Neuron (in vitro differentiated cells): ENCODE measurements around the gene NOP56.

Source experiments
- H2AFZ ChIP-seq: one replicate; pipeline ENCODE4 v1.6.1; 2013; ENCODE audit warnings: low read depth, mild to moderate bottlenecking, inconsistent platforms, low read length, moderate library complexity
- H3K27me3 ChIP-seq: one replicate; pipeline ENCODE4 v1.6.1; 2013; ENCODE audit warnings: low read length; ENCODE audit not compliant: insufficient read depth
- H3K36me3 ChIP-seq: one replicate; pipeline ENCODE4 v1.6.1; 2013; ENCODE audit warnings: low read length; ENCODE audit not compliant: insufficient read depth
- H3K4me1 ChIP-seq: one replicate; pipeline ENCODE4 v1.6.1; 2013; ENCODE audit warnings: low read length; ENCODE audit not compliant: insufficient read depth
- H3K4me3 ChIP-seq: 2 replicates; pipeline ENCODE4 v1.5.1; 2013; ENCODE audit warnings: mild to moderate bottlenecking, low read length, moderate library complexity
- H3K9me3 ChIP-seq: one replicate; pipeline ENCODE4 v1.6.1; 2013; ENCODE audit warnings: low read length

NOP56 gene

DNA sequence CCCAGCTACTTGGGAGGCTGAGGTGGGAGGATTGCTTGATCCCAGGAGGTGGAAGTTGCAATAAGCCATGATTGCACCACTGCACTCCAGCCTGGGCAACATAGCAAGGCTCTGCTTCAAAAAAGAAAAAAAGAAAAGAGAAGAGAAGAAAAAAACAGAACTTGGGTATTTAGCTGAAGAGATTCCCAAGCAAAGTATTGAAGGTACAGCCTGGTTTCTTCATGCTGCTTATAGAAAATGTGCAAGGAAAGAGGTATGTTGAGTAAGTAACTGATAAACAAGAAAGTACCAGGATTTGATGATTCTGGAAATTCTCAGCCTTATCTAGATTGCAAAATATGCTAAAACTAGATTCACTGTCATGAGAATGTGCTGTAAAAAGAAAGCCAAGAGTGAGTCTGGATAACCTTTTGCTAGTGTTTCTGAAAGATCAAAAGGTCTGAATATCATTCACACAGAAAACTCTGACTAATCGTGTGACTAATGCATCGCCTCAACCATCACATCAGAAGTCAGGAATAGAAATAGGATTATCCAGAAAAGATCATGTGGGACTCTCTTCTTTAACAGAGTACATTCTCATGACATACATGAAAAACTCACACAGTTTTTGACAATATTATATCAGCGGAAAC, 32.4 kb upstream of the NOP56 start:
- H3K4me3 ChIP-seq = no peak overlapping the region
- H3K36me3 ChIP-seq = no peaks in the 10 kb centered on the region
- H3K9me3 ChIP-seq = peaks cover 2% of the 10 kb centered on the region
- H2AFZ ChIP-seq = no peak overlapping the region
- peaks cover 11% of the 10 kb centered on the region for H3K27me3 ChIP-seq
- no peaks in the 10 kb centered on the region for H3K4me1 ChIP-seq

DNA sequence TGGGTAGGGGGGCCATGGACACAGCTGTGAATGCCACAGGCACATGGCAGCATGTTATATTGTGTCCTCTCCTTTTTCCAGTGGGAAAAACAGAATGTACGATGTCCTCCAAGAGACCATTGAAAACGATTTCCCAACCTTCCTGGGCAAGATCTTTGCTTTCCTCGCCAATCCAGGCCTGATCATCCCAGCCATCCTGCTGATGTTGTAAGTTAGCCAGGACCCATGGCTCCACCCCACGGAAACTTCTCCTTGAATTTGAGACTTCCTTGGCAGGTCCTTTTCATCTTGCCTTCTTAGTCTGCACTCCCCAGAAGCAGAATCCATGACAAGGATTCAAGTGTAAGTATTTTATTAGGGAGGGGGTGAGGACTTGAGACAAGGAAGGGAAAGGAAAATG, 28.2 kb upstream of the NOP56 start:
- Histone ChIP-seq H3K27me3 (peaks cover 6% of the 10 kb centered on the region), H3K36me3 (no peaks in the 10 kb centered on the region), H3K9me3 (peaks cover 3% of the 10 kb centered on the region), H3K4me3 (no peak overlapping the region), H3K4me1 (no peaks in the 10 kb centered on the region), H2AFZ (no peak overlapping the region)

DNA sequence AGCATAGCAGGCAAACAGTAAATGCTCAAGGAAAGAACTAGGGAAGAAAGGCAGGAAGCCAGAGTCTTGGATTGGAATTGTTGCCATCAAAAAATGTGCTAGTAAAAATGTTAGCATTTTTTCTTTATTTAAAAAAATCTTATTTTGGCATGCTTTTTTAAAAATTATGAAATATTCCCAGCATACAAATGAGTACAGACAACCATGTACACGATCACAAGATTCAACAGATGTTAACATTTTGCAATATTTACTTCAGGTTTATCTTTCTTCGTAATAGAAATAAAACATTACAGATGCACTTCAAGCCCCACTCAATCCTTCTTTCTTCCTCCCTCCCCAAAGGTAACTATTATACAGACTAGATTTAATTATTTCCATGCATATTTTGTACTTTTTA, 27.4 kb upstream of the NOP56 start:
- Histone ChIP-seq H3K27me3 (peaks cover 6% of the 10 kb centered on the region), H3K4me1 (no peaks in the 10 kb centered on the region), H3K36me3 (no peaks in the 10 kb centered on the region), H3K9me3 (peaks cover 3% of the 10 kb centered on the region), H2AFZ (no peak overlapping the region), H3K4me3 (no peak overlapping the region)

DNA sequence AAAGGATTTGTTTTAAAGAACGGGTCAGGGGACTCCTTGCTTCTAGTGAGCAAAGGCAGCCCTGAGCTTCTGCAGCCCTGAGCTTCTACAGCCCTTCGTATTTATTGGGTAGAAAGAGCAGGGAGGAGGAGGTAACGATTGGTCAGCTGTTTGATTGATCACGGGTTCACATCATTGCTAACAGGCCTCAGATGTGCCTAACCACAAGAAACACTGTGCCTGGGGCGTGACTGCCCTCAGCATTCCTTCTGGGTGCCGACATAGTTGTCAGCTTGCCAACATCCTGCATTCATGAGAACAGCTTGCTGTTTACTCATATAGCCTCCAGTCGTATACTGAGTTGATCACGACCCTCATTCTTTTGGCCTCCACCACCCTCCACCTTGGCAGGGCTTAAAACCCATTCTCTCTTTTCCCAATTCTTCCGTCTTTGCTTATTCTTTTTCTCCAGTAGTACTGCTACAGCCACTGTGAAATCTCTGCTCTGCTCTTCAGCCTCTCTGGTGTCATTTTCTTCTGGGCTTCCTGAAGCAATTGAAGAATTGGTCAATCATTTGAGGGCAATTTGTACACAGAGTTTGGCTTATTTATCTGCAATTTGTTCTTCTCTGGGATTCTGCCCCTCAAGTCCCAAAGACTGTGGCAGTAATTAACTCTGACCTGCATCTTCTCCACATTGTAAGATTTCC, 25.4 kb upstream of the NOP56 start:
- no peak overlapping the region for H2AFZ ChIP-seq
- H3K9me3 ChIP-seq = peaks cover 6% of the 10 kb centered on the region
- no peaks in the 10 kb centered on the region for H3K36me3 ChIP-seq
- no peak overlapping the region for H3K4me3 ChIP-seq
- no peaks in the 10 kb centered on the region for H3K4me1 ChIP-seq
- peaks cover 6% of the 10 kb centered on the region for H3K27me3 ChIP-seq

DNA sequence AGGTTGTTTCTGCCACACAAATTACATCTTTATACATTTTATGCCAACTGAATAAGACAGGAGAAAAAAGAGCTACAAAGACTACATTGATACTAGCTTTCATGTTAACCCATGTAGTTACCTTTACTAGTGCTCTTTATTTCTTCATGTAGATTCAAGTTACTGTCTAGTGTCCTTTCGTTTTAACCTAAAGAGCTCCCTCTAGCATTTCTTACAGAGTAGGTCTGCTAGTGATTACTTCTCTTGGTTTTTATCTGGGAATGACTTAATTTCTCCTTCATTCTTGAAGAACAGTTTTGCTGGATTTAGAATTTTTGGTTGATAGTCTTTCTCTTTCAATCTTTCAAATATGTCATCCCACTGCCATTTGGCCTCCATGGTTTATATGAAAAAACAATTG, 21.2 kb upstream of the NOP56 start:
- Histone ChIP-seq H2AFZ (no peak overlapping the region), H3K36me3 (no peaks in the 10 kb centered on the region), H3K4me3 (no peak overlapping the region), H3K9me3 (peaks cover 4% of the 10 kb centered on the region), H3K27me3 (peaks cover 4% of the 10 kb centered on the region), H3K4me1 (peaks cover 8% of the 10 kb centered on the region)

DNA sequence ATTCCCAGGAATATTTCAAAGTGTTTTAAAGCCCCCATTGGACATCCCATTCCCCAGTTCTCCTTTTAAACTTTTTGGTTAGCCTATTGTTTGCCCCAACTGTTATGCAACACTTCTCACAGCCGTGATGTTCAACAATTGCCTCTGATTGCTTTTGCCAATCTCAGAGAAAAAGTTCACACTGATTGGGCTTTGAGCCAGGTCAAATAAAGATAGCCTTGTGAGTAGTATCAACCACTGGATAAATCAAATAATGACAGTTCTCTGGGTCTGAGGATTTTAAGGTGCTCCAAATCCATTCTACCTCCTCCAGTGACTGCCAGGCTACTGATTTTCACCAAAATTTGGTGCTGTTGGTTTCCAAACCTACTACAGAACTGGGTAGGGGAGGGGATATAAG, 19.1 kb upstream of the NOP56 start:
- Histone ChIP-seq H3K4me1 (peaks cover 8% of the 10 kb centered on the region), H3K27me3 (no peaks in the 10 kb centered on the region), H2AFZ (no peak overlapping the region), H3K9me3 (peaks cover 3% of the 10 kb centered on the region), H3K4me3 (no peak overlapping the region), H3K36me3 (no peaks in the 10 kb centered on the region)

DNA sequence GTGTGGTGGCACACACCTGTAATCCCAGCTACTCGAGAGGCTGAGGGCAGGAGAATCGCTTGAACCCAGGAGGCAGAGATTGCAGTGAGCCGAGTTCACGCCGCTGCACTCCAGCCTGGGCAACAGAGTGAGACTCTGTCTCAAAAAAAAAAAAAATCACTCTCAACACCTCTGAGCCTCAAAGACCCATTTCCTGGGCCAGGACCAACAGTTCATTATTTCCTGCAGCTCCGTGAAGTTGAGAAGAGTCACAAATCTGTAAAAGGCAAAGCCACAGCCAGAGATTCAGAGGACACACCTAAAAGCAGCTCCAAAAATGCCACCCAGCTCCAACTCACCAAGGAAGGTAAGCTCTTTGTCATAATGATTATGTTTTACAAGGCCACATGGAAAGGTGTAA, 15.2 kb upstream of the NOP56 start:
- Histone ChIP-seq H3K9me3 (no peaks in the 10 kb centered on the region), H3K4me3 (no peak overlapping the region), H3K4me1 (peaks cover 8% of the 10 kb centered on the region), H3K36me3 (no peaks in the 10 kb centered on the region), H3K27me3 (no peaks in the 10 kb centered on the region), H2AFZ (no peak overlapping the region)

DNA sequence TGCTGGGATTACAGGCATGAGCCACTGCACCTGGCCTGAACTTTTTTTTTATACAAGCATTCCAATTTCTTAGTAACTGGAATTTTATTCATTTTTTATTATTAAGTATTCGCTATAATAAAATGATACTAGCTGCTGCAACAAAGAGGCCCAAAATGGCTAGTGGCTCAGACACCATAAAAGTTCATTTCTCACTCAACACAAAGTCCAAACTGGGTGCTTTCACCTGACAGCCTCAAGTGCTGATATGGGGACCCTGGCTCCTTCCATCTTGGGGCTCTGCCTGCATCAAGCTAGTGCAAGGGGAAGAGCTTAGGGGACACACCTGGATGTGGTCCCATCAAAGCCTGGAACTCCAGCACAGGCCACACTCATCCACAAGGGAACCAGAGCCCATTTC, 12.2 kb upstream of the NOP56 start:
- Histone ChIP-seq H2AFZ (no peak overlapping the region), H3K4me3 (no peak overlapping the region), H3K27me3 (no peaks in the 10 kb centered on the region), H3K36me3 (no peaks in the 10 kb centered on the region), H3K4me1 (no peaks in the 10 kb centered on the region), H3K9me3 (no peaks in the 10 kb centered on the region)

DNA sequence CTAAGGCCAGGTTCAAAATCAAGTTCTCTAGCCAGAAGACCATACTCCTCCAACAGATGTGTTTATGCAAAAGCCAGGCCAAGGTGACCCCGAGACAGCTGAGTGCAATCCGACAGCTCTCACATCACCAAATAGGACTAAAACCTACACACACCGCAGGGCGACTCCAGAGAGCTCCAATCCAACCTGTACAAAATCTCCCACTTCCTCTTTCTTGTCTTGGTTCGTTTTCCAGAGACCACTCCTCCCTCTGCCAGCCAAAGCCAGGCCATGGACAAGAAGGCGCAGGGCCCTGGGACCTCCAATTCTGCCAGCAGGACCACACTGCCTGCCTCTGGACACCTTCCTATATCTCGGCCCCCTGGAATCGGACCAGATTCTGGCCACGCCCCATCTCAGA, 11.5 kb upstream of the NOP56 start:
- Histone ChIP-seq H3K9me3 (no peaks in the 10 kb centered on the region), H2AFZ (no peak overlapping the region), H3K36me3 (no peaks in the 10 kb centered on the region), H3K4me3 (no peak overlapping the region), H3K4me1 (no peaks in the 10 kb centered on the region), H3K27me3 (no peaks in the 10 kb centered on the region)

DNA sequence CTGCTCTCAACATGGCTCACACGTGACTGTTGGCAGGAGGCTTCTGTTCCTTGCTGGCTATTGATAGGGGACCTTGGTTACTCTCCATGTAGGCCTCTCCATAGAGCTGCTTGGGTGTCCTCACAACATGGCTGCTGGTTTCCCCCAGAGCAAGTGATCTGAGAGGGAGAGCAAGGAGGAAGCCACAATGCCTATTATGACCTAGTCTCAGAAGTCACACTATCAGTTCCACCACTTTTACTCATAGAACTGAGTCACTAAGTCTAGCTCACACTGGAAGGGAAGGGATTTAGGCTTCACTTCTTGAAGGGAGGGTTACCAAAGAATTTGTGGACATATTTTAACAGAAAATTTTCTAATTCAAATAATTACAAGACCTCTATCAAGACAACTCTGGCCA, 8.7 kb upstream of the NOP56 start:
- Histone ChIP-seq H2AFZ (no peak overlapping the region), H3K27me3 (no peaks in the 10 kb centered on the region), H3K4me1 (no peaks in the 10 kb centered on the region), H3K4me3 (no peak overlapping the region), H3K9me3 (no peaks in the 10 kb centered on the region), H3K36me3 (no peaks in the 10 kb centered on the region)

DNA sequence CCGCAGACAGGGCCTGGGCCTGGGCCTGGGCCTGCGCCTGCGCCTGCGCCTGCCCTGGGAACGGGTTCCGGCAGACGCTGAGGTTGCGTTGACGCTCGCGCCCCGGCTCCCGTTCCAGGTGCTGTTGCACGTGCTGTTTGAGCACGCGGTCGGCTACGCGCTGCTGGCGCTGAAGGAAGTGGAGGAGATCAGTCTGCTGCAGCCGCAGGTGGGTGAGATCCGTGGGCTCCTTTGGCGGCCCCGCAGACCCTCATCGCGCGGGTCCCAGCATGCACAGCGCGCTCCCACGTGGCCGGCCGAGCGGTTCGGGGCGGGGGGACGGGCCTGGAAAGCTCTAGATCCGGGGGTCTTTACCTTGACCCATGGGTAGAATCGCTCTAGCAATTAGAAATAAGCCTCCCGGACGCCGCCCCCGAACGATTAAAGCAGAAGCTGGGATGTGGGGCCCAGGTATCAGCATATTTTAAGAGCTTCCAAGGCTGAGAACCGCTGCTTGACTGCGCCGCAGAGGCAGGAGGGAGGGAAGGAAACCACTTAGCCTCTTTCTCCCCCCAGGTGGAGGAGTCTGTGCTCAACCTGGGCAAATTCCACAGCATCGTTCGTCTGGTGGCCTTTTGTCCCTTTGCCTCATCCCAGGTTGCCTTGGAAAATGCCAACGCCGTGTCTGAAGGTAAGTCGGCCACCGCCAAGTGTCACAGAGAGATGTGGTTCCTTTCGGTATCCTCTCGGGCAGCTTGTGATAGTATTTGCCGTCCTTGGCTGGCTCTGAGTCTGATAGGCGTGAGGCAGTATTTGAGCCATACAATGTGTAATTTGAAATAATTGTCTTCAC, 508 bp downstream of the NOP56 start:
- Histone ChIP-seq H3K27me3 (no peaks in the 10 kb centered on the region), H3K4me1 (peaks cover 17% of the 10 kb centered on the region), H3K36me3 (peaks cover 42% of the 10 kb centered on the region), H3K4me3 (peak overlapping the region; percentile 83), H3K9me3 (no peaks in the 10 kb centered on the region), H2AFZ (no peak overlapping the region)

DNA sequence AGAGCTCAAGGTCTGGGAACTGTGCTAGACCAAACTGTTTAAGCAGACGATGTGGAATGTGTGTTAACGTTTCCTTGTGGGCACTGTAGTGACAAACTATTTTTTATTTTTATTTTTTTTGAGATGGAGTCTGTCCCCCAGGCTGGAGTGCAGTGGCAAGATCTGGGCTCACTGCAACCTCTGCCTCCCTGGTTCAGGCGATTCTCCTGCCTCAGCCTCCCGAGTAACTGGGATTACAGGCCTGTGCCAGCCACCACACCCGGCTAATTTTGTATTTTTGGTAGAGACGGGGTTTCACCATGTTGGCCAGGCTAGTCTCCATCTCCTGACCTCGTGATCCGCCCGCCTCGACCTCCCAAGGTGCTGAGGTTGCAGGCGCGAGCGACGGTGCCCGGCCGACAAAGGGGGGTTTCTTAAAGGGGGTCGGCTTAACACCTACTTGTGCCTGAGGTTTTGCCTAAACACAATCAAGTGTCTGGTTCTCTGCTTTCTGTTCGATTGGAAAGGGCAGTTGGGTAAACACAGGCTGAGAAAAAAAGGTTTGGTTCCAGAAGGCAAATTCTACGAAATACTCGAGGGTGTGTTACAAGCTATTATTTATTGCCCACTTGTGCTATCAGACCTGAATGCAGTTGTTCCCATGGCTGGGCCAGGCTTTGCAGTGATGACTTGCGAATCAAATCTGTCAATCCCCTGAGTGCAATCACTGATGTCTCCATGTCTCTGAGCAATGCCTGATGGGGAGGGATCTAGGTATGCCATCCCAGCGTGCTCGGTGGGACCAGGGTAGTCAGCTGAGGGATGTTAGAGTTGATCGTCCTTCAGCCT, 1.3 kb downstream of the NOP56 start:
- peaks cover 17% of the 10 kb centered on the region for H3K4me1 ChIP-seq
- no peaks in the 10 kb centered on the region for H3K9me3 ChIP-seq
- peaks cover 51% of the 10 kb centered on the region for H3K36me3 ChIP-seq
- H2AFZ ChIP-seq = no peak overlapping the region
- H3K27me3 ChIP-seq = no peaks in the 10 kb centered on the region
- H3K4me3 ChIP-seq = peak overlapping the region; percentile 83

DNA sequence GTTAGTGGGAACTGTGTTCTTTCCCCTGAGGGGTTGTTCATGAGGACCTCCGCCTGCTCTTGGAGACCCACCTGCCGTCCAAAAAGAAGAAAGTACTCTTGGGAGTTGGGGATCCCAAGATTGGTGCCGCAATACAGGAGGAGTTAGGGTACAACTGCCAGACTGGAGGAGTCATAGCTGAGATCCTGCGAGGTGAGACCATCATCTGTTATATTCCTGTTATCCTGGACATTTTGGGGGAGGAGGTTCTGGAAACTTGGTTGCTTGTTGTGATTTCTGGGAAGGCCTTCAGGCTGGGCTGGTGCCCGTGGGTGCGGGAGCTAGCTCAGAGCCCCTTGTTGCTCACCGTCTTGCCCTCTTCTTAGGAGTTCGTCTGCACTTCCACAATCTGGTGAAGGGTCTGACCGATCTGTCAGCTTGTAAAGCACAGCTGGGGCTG, 2.0 kb downstream of the NOP56 start:
- Histone ChIP-seq H2AFZ (no peak overlapping the region), H3K4me1 (peaks cover 17% of the 10 kb centered on the region), H3K36me3 (peaks cover 56% of the 10 kb centered on the region), H3K4me3 (peak overlapping the region; percentile 83), H3K27me3 (no peaks in the 10 kb centered on the region), H3K9me3 (no peaks in the 10 kb centered on the region)
